ENCODE measurements around the gene NOXA1.
A peak's percentile ranks its signal among the peaks of the same experiment; 100 is the strongest.

The NOXA1 gene

GRCh38 chr9:137428841-137429545 is 5.8 kb downstream of the NOXA1 start:
- DNase-seq: no peak

GRCh38 chr9:137429546-137429890 is 6.3 kb downstream of the NOXA1 start:
- DNase-seq: no peak

- no peak for DNase-seq
These were observed 7.0 kb downstream of the NOXA1 start for GRCh38 chr9:137429974-137430722.

- no peak for DNase-seq
These were observed 7.7 kb downstream of the NOXA1 start for GRCh38 chr9:137430723-137431415.

GRCh38 chr9:137431416-137431931 is 8.3 kb downstream of the NOXA1 start:
- DNase-seq: no peak

- DNase-seq: no peak
These were observed 9.6 kb downstream of the NOXA1 start for GRCh38 chr9:137432687-137433348.

GRCh38 chr9:137433349-137433915 is 10.2 kb downstream of the NOXA1 start:
- no peak for DNase-seq

GRCh38 chr9:137433916-137434431 is 10.8 kb downstream of the NOXA1 start:
- DNase-seq: no peak

- DNase-seq: no peak
These were observed 11.5 kb downstream of the NOXA1 start for GRCh38 chr9:137434498-137435380.

GRCh38 chr9:137435381-137435891 is 12.2 kb downstream of the NOXA1 start:
- no peak for DNase-seq

GRCh38 chr9:137435980-137436760 is 13.0 kb downstream of the NOXA1 start:
- DNase-seq: no peak

GRCh38 chr9:137436761-137437600 is 13.8 kb downstream of the NOXA1 start:
- DNase-seq: no peak

GRCh38 chr9:137437691-137438590 is 14.7 kb downstream of the NOXA1 start:
- DNase-seq: no peak

GRCh38 chr9:137438591-137439157 is 15.5 kb downstream of the NOXA1 start:
- DNase-seq: no peak

GRCh38 chr9:137439158-137439714 is 16.0 kb downstream of the NOXA1 start:
- DNase-seq: no peak

GRCh38 chr9:137441289-137441934 is 18.2 kb downstream of the NOXA1 start, which contains the start of gene ENTPD8:
Gene ENTPD8 (minus strand): TSS chr9:137441357. CDS start chr9:137438285, 3,072 bp downstream.
- peak; percentile 48 for DNase-seq

- DNase-seq: peak; percentile 12
These were observed 18.7 kb downstream of the NOXA1 start for GRCh38 chr9:137441935-137442321.

Data from DMS79 treated with DMSO at 0.1 percent for 48 hours (cell line).